CD4-positive, alpha-beta T cell treated with Interleukin-17A for 4 hours (primary cell): ENCODE results near the gene CAPN10.

Experiments used
- DNase-seq: peaks from one replicate; pipeline ENCODE4 v3.0.0-alpha.2; 2020; ENCODE audit warnings: mixed read lengths

Gene CAPN10

DNA sequence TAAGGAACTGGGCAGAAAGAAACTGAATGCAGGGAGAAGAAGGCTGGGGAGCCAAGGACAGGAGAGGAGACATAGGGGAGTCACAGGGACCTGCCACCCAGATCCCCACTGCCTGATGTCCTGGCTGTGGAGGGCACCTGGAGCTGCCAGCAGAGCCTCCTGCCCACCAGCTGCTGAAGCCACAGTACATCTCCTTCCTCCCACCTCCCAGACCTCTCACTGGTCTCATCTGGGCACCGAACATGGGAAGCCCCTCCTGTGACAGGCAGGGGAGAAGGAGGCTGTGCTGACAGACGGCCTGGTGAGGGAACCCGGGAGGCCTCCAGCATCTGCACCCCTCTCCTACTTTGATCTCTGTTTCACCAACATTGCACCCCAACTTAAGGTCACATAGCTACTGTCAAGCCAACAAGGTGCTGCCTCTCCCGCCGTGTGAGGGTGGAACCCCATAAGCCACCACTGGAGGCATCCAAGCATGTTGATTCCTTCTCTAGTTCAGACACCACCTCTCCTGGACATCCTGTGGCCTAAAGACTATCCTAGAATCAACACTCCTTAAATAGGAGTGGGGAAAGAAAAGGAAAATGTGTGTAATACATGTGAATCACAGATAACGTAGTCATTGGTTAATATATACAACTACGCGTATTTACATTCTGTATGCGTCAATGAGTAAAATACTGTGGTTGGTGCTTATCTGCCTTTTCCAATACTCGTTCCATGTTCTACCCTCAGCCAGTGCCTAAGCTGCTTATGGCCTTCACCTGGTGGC, 21.8 kb upstream of the CAPN10 start:
- DNase-seq = peak; percentile 45

GRCh38 chr2:240565333-240566202, 21.0 kb upstream of the CAPN10 start:
- DNase-seq = peak; percentile 93

- peak; percentile 98 for DNase-seq
Observed at GRCh38 chr2:240566203-240567136, 20.1 kb upstream of the CAPN10 start.

DNA sequence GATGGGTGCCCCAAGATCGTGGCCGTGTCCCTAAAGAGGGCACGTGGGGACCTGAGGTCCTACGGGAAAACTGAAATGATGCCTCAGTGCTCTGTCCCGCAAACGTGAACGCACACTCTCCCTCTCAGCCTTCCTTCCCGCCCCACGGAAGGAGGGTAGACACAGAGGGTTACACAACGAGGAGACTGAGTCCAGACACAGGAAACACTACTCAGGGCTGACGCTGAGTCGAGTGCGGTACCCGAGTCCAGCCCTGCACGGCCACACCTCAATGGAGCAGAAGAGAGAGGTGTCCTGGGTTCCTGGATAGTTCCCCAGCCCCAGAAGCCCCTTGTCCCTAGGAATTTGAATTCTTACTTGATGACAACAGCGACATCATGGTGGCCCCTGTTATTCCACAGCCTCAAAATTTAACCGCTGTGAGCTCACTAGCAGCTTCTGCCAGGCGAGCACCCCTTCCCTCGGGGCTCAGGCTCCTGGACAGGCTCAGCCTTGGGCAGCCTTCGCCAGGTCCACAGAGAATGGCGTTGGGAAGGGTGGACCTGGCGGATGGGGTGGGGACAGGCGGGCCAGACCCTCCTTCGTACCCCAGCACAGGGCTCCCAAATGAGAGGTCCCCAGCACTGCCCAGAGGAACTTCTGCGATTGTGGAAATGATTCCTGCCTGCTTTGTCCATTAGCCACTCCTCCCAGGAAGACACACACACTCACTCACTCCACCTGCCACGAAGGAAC, 19.2 kb upstream of the CAPN10 start:
- peak; percentile 71 for DNase-seq

DNA sequence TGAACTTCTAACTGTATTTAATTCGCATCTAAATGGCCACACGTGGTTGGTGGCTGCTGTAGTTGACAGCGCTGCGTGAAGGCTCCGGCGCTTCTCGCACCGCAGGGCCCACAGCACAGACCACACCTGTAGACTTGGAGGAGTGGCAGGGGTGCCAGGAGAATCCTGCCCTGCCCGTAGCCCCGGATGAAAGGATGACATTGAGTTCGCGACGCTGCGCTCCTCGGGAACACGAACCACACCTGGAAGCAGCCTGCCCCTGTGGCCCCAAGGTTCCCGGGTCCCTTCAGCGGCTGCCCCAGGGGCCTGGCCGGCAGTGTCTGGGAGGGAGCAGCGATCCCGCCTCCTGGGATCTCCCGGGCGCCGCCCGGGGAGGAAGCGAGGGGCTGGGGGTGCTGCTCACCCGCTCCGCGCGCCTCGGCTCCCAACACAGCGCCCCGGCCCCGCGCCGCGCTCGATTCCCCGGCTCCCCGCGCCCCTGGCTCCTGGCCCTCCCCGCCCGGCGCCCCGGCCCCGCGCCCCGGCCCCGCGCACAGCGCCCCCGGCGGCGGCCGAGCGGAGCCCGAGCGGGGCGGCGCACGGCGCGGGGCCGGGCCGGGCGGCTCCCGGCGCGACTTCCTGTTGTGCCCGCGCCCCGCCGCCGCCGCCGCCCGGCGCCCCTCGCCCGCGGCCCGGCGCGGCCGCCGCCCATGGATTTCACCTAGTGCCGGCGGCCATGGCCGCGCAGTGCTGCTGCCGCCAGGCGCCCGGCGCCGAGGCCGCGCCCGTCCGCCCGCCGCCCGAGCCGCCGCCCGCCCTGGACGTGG, 18.5 kb upstream of the CAPN10 start, which contains the start of gene RNPEPL1:
TSS of gene RNPEPL1 (plus strand) at position 613 of the 806 bp plus-strand sequence. CDS start at position 716, 103 bp downstream.
- peak; percentile 72 for DNase-seq

DNA sequence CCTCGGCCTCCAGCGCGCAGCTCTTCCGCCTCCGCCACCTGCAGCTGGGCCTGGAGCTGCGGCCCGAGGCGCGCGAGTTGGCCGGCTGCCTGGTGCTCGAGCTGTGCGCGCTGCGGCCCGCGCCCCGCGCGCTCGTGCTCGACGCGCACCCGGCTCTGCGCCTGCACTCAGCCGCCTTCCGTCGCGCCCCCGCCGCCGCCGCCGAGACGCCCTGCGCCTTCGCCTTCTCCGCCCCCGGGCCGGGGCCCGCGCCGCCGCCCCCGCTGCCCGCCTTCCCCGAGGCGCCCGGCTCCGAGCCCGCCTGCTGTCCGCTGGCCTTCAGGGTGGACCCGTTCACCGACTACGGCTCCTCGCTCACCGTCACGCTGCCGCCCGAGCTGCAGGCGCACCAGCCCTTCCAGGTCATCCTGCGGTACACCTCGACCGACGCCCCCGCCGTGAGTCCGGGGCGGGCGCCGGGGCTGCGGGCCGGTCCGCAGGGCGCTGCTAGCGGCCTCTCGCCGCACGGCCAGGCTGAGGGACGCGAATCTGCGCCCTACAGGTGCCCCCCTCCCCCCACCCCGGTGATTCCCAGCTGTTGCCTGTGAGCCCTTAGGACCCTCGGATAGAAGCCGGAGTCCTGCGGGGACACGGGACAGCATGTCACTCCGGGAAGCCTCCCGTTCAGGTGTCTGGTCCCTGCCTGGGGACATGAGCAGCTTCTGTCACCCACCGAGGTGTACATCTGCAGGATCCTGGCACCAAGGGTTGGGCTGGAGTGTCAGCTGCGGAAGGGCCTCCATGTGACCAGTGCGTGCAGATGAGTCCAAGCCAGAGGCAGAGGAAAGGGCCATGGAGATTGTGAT, 17.6 kb upstream of the CAPN10 start:
- DNase-seq = peak; percentile 76

- DNase-seq = peak; percentile 29
Observed at GRCh38 chr2:240569523-240569997, 17.0 kb upstream of the CAPN10 start.

GRCh38 chr2:240569998-240570530, 16.5 kb upstream of the CAPN10 start:
- no peak for DNase-seq

DNA sequence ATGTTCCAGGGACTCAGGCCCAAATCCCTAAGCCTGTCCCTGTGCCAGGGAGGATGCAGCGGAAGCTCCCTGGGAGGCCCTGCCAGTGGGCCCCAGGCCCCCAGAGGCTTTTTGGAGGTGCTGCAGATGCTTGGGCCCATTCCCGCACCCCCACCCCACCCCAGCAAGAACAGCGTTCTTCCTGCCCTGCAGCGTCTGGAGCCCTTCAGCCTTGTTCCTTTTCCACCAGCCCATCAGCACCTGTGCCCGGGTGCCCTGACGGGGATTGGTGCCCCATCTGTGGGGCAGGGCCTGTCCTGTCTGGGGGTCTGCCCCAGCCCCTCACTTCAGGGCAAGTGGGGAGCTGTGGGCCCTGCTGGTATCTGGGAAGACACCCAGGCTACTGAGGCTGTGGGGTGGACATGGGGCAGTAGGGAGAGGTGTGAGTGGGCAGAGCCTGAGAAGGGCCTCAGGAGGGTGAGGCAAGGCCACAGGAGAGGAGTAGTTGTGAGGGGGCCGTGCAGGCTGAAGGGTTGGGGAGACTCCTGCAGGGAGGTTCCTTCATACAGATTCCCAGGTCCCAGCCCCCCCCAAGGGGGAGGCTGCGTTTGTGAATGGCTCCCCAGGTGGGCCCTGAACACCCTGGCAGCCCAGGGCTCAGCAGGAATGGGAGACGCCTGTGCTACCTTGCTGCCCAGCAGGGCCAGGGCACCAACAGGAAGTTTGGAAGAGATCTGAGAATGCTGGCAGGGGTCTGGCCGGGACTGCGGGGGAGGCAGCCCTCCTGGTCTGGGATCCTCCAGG, 15.8 kb upstream of the CAPN10 start:
- no peak for DNase-seq

DNA sequence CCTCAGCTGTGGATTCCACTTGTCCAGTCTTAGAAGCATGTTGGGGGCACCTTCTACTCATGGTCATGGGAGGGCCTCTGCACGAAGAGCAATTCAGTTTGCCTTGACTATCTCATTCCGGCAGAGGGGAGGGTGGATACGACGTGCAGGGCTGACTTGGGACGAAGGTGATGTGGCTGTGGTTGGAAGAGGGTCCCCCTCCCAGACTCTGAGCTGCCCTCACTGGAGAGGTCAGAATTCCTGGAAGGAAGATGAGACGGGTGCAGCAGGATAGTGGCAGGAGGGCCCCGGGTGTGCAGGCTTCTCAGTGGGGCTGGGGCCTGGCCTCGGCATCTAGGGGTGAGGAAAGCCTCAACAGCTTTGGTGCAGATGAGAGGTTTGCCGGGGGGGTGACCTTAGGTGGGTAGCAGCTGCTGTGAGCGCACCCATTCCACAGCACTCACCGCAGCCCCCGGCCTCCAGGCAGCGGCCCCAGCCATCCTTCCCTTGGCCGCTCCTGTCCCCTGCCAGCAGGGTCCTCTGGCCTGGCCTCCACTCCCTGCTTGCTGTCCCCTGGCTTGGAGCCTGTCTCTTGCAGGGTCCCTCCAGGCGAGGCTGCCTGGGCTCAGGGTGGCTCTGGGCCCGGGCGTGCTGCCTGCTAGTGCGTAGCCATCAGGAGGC, 15.1 kb upstream of the CAPN10 start:
- DNase-seq = no peak

- DNase-seq = no peak
Observed at GRCh38 chr2:240572141-240573031, 14.1 kb upstream of the CAPN10 start.

- no peak for DNase-seq
Observed at GRCh38 chr2:240573071-240573515, 13.4 kb upstream of the CAPN10 start.

DNA sequence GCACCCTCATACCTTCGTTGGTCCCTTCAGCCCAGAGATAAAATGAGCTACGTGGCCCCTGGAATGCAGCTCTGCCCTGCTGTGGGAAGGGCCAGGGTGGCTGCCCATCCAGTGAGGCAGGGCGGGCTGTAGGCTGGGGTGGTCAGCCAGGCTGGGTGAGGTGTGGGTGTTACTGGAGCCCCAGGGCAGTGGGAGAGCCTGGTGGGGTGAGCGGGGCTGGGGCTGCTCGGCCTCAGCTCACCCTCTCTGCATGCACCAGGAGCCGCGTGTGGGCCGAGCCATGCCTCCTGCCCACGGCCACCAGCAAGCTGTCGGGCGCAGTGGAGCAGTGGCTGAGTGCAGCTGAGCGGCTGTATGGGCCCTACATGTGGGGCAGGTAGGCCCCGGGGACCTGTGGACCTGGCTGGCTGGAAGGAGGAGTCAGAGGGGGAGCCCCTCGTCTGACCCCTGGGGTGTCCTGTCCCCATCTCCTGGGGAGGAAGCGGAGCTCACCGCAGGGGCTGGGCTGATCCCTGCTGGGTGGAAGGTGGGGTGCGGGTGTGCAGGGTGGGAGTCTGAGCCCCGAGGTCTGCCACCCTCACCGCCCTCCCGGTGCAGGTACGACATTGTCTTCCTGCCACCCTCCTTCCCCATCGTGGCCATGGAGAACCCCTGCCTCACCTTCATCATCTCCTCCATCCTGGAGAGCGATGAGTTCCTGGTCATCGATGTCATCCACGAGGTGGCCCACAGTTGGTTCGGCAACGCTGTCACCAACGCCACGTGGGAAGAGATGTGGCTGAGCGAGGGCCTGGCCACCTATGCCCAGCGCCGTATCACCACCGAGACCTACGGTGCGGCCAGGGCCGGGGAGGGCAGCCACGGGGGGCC, 12.8 kb upstream of the CAPN10 start:
- DNase-seq = no peak

- no peak for DNase-seq
Observed at GRCh38 chr2:240574386-240575100, 12.0 kb upstream of the CAPN10 start.
